HL-60 (cell line): ENCODE data around the gene EMD.

ENCODE experiments used
- DNase-seq, 2 experiments: peaks; one replicate each; pipeline ENCODE4 v3.0.0-alpha.2; 2010 to 2020; ENCODE audit warnings: low read depth in 1 of 2, low spot score in 1 of 2
- H3K27ac ChIP-seq: fragments of 250-450 bp; sonication (Bioruptor Pico); replicated peaks from 2 replicates; pipeline ENCODE4 v1.5.1; 2020; ENCODE audit warnings: mild to moderate bottlenecking, moderate library complexity
- H3K27me3 ChIP-seq: fragments of 250-450 bp; sonication (Bioruptor Pico); 2 replicates; pipeline ENCODE4 v1.5.1; 2021; ENCODE audit warnings: mild to moderate bottlenecking, moderate library complexity; ENCODE audit not compliant: insufficient read depth, poor library complexity, severe bottlenecking
- H3K4me3 ChIP-seq: replicated peaks from 2 replicates; pipeline ENCODE4 v1.5.1; 2011; ENCODE audit warnings: mild to moderate bottlenecking, control low read depth, low read length; ENCODE audit not compliant: insufficient read depth
- CTCF ChIP-seq: IDR thresholded peaks from one replicate; pipeline ENCODE4 v1.5.1; 2011; ENCODE audit warnings: low read length, control low read depth, inconsistent platforms; ENCODE audit not compliant: insufficient read depth
- GABPA ChIP-seq: IDR thresholded peaks from 2 replicates; pipeline ENCODE4 v1.6.1; 2012; ENCODE audit warnings: low read depth
- POLR2AphosphoS5 ChIP-seq: IDR thresholded peaks from 2 replicates; pipeline ENCODE4 v1.6.1; 2012; ENCODE audit warnings: low read depth
- REST ChIP-seq: IDR thresholded peaks from 2 replicates; pipeline ENCODE4 v1.6.1; 2012; ENCODE audit warnings: low read depth; ENCODE audit not compliant: insufficient replicate concordance
- SPI1 ChIP-seq: IDR thresholded peaks from 2 replicates; pipeline ENCODE4 v1.6.1; 2012; ENCODE audit warnings: low read depth, mild to moderate bottlenecking, borderline replicate concordance

The EMD gene

GRCh38 chrX:154348646-154349358 is 30.3 kb upstream of the EMD start:
- TF ChIP-seq SPI1 = no peak
- TF ChIP-seq POLR2AphosphoS5 = peak; percentile 31; the same call in 1 of the 2 replicates
- TF ChIP-seq REST = no peak
- TF ChIP-seq GABPA = no peak
- TF ChIP-seq CTCF = no peak
- no peak overlapping the region for H3K4me3 ChIP-seq
- no peak overlapping the region for H3K27ac ChIP-seq
- peak in 1 of 2 experiments; percentile 21 for DNase-seq
- no peaks in the 10 kb centered on the region for H3K27me3 ChIP-seq

- Histone ChIP-seq H3K27ac (no peak overlapping the region), H3K4me3 (no peak overlapping the region), H3K27me3 (no peaks in the 10 kb centered on the region)
- DNase-seq = peak in 1 of 2 experiments; percentile 14
- TF ChIP-seq POLR2AphosphoS5 (0 out of 2 replicates have a peak, but pooled peaks have one; percentile 23), REST (no peak), SPI1 (no peak), GABPA (no peak)
Measured at GRCh38 chrX:154349359-154349935, 29.6 kb upstream of the EMD start.

- no peak for TF ChIP-seq POLR2AphosphoS5
- no peak for TF ChIP-seq GABPA
- TF ChIP-seq CTCF = no peak
- TF ChIP-seq REST = no peak
- TF ChIP-seq SPI1 = no peak
- DNase-seq = peak in 1 of 2 experiments; percentile 13
Measured at GRCh38 chrX:154349979-154350378, 29.1 kb upstream of the EMD start.

More at GRCh38 chrX:154349979-154350378, 29.1 kb upstream of the EMD start:
- Histone ChIP-seq H3K4me3 (no peak overlapping the region), H3K27ac (no peak overlapping the region), H3K27me3 (no peaks in the 10 kb centered on the region)
